Glomerular visceral epithelial cell (primary cell): ENCODE data around the gene OR6B3.
"Not testable (repeated sequence)": the region's sequence is repeated elsewhere in the genome, so short reads cannot be mapped to it uniquely, and the experiment has no call there.

Experiments used
- DNase-seq: peaks from one replicate; pipeline ENCODE4 v3.0.0-alpha.2; 2016; ENCODE audit errors: extremely low spot score

Gene OR6B3

DNA sequence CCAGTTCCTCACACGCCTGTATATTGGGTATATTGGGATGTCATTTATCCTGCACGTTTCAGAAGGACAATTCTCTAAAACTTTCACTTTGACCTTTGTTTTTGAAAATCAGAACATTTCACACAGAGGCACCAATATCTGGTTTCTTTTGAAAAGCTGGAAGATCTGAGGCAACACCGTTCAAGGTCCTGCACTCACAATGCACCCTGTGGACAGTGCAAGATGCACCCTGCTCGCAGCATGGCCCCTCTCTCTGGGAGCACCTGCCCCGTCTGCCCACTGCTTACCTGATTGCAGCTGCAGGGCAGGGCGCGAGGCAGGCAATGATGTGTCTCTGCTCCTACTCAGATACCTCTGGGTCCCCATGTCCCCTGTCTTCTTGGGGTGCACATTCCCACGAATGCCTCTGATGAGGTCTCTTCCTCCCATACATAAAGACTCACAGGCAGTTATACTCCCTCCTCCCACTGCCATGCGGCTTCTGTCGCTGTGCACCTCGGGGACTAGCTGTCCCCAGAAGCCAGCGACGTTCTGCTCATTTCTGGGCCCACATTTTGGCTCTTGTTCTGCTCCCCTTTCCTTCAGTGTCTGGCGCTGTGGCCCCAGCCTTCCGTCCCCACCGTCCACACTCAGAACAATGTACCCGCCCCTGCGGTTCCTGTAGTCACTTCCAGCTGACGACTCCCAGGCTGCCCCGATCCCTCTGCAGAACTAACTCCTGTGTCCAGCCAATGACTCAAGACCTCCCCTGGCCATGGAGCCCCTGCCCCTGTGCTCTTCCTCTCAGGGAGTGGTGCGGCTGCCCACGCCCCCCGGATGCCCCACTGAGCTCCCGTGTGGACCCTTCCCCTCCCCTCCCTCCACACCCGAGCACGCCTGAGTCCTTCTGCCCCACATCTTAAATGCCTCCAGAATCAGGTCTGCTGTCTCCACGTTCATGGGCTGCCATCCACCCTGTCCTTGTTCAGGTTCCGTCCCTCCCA lies at the start of gene OR6B3:
Gene OR6B3, minus strand, starts transcription at position 349 of the 983 bp plus-strand sequence.
- DNase-seq = no peak

DNA sequence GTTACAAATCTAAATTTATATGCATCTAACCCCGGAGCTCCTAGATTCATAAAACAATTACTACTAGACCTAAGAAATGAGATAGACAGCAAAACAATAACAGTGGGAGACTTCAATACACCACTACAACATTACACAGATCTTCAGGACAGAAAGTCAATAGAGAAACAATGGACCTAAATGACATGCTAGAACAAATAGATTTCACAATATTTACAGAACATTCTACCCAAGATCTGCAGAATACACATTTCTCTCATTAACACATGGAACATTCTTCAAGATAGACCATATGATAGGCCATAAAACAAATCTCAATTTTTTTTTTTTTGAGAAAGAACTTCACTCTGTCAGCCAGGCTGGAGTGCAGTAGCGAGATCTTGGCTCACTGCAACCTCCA lies 45.0 kb upstream of the OR6B3 start:
- DNase-seq = no peak

DNA sequence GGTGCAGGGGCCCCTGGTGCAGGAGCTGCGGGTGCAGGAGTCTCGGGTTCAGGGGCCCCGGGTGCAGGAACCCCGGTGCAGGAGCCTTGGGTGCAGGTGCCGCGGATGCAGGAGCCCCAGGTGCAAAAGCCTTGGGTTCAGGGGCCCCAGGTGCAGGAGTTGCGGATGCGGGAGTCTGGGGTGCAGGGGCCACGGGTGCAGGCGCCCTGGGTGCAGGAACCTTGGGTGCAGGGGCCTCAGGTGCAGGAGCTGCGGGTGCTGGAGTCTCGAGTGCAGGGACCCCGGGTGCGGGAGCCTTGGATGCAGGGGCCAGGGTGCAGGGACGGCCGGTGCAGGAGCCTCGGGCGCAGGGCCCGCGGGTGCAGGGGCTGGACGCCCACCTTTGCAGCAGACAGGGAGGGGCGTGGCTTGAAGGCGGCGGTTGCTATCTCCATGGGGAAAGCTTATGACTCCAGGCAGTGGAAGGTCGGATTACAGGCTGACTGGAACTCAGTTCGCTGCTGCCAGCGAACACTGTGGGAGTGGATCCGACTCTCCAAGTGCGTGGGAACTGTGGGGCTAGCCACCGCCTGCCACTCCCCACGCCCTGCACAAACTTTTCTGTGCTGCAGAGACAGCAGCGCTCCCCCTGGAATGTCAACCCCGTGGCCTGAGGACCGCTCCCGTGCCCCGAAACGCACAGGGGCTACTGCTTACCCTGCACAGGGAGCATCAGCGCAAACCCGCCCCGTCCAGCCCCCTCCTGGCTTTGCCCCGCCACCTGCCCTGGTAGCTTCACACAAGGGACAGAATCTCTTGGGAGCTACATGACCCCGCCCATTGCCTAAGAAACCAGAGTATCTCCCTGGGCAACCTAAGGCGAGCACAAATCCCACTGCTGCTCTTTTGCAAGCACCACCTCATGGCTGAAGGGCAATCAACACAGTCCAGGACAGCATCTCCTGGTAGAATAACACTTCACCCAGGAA lies 42.5 kb upstream of the OR6B3 start:
- DNase-seq = no peak

DNA sequence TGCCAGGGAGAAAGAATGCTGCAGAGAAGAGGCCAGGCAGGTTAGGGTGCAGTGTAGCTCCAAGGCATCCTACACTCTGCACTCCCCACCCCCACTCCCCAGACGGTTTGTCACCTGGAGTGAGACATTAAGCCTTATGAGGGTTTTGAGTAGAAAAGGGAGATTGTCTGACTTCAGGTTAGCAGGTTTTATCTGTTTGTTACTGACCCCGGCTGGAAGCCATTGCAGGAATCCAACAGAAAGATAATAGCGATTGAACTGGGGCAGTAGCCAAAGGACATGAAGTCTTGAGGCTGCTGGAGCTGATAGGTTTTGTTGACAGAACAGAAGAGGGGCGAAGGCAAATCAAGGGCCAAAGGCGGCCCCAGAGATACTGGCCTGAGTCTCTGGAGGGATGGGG lies 36.0 kb upstream of the OR6B3 start:
- DNase-seq = no peak

DNA sequence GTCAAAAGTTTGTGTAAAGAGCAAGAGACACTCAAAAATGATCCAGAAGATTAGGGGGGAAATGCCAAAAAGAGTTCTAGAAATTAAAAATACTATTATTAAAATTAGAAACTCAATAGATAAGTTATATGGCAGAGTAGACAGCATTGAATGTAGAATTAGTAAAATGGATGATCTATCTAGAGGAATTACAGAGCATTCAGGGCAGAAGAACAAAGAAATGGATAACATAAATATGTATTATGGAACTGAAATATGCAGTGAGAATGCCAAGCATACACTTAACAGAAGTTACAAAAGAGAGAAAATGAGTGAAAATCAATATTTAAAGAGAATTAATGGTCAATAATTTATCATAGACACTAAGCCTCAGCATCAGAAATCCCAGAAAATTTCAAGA lies 33.2 kb upstream of the OR6B3 start:
- no peak for DNase-seq

DNA sequence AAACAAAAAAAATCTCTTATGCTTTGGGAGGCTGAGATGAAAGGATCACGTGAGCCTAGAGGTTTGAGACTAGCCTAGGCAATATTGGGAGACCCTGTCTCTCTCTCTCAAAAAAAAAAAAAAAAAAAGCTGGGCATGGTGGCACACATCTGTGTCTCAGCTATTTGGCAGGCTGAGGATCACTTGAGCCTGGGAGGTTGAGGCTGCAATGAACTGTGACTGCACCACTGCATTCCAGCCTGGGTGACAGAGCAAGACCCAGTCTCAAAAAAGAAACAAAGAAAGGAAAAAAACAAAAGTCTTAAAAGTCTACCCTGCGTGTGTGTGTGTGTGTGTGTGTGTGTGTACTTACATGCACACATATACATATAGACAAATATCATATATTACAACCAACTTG lies 25.3 kb upstream of the OR6B3 start:
- no peak for DNase-seq

DNA sequence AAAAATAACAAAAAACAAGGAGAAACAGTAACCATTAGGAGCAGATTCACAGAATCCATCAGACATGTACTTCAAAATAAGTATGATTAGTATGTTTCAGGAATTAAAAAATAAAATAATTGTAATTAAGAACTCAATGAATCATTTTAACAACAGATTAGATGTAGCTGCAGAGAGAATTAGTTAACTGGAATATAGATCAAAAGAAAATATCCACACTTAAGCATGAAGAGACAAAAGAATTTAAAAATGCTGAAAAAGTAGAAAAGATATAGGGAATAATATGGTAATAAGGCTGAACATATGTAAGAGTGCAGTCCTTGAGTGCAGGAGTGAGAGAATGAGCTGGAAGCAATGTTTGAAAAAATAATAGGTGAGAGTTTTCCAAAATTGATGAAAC lies 24.1 kb upstream of the OR6B3 start:
- DNase-seq = no peak

DNA sequence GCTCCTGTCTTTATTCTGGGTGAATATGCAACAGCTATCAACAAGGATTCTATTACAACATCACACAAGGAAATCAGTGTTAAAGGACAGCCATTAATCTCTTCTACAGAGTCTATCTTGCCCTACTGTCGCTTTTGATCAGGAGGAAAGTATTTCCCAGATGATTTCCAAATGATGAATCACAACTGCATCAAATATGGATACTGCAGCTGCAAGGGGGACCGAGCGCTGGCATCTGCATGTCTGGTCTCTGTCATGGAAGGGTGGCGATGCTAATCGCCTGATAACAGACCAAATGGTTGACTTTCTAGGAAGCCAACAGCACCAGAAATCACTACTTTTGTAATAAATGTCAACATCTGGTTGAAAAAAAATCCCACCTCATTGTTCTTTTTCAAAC lies 21.2 kb upstream of the OR6B3 start:
- no peak for DNase-seq

DNA sequence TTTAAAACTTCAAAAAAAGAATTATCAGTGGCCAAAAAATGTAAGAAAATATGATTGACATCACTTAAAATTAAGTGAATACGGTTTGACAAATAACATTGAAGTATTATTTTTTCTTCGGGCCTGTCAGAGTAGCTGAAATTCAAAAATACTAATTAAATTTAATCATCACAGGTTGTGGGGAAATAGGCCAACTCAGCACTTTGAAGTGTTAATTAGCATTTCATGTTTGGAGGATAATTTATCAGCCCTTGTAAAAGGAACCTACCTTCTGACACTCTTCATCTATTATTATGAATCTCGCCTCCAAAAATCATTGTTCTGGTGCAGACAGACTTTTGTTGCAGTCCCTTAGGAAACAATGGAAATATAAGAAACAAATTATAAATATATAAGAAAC lies 17.6 kb upstream of the OR6B3 start:
- no peak for DNase-seq

DNA sequence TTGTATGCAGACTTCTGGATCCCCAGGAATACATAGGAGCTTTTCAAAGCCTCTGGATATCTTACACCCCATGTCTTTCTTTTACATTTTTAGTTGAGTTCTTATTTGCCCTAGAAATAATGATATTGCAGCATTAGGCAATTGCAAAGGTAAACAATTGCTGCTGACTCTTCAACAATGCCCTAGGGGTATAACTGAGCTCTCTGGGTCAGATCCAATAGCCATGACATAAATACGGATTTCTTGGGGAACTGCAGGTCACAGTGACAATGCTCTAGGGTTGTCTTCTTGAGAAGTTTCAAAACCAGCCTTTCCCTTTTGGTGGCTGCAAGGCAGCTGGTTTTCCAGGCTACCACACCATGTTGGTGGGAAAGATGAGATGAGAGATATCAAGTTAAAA lies 16.5 kb upstream of the OR6B3 start:
- no peak for DNase-seq

DNA sequence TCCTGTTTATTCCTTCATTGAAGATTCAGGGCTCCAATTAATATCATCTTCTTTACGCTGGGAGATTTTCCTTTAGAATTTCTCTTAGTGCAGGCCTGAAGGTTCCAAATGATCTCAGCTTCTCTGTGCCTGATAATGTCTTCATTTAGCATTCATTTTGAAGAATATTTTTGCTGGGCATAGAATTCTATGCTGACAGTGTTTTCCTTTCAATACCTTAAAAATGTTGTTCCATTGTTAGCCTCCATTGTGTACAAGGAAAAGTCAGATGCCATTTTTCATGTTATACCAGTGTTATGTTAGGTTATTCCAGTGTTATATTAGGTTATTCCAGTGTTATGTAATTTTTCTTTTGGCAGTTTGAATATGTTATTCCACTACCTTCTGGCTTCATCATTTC lies 14.9 kb upstream of the OR6B3 start:
- DNase-seq = no peak

DNA sequence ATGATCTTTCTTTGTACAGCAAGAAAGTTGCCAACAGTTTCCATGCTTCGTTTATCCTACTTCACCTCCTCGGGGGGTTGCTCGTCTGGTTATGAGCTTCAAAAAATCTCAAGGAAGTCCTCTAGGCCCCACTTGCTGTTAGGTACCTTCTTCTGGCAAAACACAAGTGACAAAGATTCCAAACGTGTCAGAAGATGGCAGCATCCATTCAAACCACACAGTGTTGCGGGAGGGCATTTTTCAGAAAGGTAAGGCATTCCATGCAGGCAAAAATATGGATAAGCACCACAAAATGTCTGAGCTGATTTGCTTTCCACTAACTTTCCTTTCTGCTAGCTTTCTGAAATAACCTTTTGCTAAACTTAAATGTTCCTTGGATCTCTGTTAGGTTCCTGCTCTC lies 13.2 kb upstream of the OR6B3 start:
- DNase-seq = no peak

DNA sequence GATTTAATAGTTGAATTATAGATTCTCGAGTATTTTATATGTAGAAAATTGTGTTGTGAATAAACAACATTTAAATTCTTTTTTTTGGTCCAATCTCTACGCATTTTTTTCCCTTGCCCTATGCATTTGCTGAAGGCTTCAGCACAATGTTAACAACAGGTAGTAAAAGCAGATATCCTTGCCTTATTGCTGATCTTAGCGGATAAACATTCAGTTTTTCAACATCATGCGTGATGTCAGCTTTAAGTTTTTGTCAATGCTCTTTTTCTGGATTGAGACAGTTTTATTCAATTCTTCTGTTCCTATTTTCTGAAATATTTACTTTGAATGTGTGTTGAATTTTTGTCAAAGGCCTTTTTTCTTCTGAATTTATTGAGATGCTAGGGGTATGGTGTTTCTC lies 11.6 kb upstream of the OR6B3 start:
- DNase-seq = no peak

DNA sequence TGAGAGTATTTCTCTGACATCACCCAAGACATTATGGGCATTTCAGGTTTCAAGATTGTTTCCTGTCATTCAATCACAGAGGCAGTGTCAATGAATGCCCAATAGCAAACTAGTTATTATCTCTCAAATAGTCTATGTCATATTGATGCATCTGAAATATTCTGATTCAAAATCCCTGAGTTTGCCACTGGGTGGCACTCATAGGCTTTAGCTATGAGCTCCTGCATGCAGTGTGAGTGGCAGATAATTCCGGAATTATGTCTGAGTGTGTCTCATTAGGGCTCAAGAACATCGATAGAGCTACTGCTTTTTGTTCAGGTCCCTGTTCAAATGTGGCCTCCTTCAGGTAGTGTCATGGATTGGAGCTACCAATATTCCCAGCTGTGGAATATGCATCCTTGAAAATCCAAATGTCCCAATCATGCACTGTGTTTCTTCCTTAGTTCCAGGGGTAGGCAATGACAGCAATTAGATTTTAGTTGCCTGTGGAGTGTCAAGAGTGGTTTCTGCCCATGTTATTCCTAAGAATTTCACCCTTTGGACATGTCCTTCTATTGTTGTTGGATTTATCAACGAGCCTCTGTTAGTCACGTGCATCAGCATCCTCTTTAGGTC lies 7.8 kb upstream of the OR6B3 start:
- peak; percentile 55 for DNase-seq

DNA sequence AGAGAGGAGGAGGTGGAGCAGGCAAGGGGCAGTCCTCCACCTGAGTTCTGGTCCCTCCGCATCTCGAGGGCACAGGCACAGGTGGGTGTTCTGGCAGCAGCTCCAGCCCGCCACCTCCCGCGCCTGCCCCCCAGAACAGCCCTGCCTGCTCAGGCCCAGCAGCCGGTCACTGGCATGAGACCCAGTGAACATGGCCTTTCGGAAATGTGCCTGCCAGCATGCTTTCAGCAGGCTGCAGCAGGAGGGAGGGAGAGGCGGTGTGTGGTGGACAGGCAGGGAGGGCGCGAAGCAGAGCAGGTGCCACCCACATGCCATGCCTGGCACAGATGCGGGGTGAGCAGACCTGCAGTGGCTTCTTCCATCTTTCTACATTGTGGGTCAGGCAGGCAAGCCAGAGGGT lies 3.4 kb upstream of the OR6B3 start:
- no peak for DNase-seq

DNA sequence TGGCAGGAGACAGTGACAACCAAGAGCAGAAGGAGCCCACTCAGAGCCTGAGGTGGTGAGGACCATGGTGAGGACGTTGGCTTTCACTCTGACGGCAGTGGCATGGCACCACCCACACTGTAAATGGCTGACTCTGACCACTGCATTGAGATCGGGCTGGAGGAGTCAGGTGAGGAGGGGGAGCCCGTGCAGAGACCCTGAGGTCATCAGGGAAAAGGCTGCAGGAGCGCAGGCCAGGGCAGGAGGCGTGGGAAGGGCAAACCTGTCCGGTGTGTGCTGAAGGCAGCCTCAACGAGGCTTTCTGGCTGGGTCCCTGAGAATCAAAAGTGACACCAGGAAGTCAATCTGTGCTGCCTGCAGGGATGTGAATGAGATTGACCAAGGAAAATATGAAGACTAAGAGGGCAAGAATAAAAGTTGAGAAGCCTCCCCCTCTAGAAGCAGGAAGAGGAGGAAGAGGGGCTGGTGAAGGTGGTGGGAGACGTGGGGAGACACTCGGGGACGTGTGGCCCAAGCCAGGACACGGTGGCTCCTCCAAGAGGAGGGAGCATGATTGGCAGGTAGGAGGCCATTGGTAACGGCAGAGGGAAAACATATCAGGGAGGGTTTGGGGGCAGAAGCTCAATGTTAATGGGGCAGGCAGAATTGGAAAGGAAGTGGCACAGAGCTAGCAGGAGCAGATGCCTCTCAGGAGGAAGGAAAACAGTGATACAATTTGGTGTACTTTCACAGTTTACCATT lies 2.0 kb upstream of the OR6B3 start:
- no peak for DNase-seq

DNA sequence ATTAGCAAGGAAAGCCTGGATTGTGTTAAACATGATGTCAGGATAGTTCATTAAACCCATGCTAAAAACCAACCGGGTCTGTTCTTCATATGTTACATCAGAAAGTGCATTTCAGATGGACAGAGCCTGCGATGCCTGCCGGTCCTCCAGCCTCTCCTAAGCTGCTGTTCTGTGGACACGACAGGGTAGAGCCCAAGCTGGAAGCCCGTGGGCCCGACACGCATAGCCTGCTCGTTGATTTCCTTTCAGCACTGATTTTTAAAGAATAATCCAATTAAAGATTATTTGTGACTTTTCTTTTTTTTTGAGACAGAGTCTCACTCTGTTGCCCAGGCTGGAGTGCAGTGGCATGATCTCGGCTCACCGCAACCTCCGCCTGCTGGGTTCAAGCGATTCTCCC lies 797 bp downstream of the OR6B3 start:
- DNase-seq = no peak

DNA sequence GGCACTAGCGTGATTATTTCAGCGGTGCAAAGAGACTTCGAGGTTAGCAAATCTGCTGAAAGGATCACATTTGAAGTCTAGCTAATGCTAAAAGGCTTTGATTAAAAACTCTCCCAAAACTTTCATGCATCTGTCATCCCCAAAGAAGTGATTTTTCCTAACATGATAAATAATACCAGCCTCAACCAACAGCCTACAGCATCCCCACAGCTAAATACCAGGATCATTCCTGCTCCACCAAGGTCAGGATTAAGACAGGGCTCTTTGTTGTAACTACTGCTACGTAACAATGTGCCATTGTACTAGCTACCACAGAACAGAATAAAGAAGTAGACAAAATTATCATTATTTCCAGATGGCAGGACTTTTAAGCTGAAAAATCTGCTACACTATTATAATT lies 1.6 kb downstream of the OR6B3 start:
- no peak for DNase-seq

DNA sequence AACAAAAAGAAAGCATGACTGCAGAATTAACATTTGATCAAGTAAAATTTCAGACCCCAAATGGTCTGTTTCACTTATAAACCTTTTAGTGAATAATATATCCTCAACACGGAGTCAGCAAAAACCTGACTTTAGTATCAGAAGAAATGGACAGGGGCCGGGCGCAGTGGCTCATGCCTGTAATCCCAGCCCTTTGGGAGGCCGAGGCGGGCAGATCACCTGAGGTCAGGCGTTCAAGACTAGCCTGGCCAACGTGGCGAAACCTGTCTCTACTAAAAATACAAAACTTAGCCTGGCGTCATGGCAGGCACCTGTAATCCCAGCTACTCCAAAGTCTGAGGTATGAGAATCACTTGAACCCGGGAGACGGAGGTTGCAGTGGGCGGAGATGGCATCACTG lies 3.0 kb downstream of the OR6B3 start:
- DNase-seq = no peak

DNA sequence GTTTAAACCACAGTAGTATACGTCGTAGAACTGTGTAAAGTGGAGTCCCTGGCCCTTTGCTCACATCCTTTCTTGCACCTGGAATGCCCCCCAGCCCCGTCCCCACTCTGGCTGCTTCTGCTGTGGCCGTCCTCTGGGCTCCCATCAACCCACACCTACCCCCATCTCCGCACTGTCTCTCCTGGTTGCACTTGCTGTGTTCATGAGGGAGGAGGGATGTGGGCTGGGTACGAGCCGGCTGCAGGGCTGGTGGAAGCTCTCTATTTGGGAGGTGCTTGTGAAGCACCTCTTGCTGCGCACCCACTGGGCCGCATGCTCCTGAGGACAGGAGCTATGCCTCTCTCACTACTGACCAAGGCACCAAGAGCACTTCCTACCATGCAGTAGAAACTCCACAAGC lies 5.1 kb downstream of the OR6B3 start:
- DNase-seq = no peak

DNA sequence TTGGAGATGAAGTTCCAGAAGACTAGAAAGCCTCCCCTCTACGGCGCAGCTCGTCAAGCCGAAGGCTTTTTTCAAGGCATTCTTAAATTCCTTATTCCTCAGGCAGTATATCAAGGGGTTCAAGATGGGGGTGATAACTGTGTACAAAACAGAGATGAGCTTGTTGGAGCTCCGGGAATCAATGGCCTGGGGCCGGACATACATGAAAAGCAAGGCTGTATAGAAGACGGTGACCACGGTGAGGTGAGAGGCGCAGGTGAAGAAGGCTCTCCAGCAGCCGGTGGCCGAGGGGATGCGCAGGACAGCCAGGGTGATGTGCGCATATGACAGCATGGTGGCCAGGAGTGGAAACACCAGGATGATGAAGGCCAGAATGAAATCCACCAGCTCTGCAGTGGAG lies 8.2 kb downstream of the OR6B3 start:
- no peak for DNase-seq

DNA sequence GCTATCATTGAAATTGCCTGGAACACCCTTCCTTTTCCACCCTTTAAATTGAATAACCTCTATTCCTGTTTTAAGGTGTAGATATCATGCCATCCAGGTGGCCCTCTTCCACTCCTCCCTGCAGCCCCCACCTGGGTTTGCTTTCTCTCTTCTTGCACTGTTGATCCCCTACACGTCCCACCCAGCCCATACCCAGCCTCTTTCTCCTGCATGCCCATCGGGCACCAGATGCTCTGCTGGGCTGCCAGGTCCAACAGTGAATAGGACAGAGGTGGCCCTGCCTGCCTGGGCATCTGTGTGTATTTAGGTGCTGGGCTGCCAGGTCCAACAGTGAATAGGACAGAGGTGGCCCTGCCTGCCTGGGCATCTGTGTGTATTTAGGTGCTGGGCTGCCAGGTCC lies 9.2 kb downstream of the OR6B3 start:
- DNase-seq = not testable (repeated sequence)
